Stomach (tissue), 9 donors: Measurements from ENCODE around the gene SCAF8. TPM values are rescaled to one million over a fixed set of nuclear protein-coding genes. Genes with fewer than 3 reads are reported as not detected.

ENCODE experiments used
- DNase-seq, 2 donors: peaks; one replicate each; pipeline versions ENCODE4 v3.0.0 to v3.0.0-alpha.2; 2013 to 2019
- H3K27ac ChIP-seq, 5 donors: fragments of 200-600 bp in 4 of 5; sonication (generic) in 4 of 5; one replicate each; pipeline ENCODE4 v1.5.1; 2013 to 2019; ENCODE audit warnings: mild to moderate bottlenecking in 1 of 5, moderate library complexity in 1 of 5
- H3K27me3 ChIP-seq, 3 donors: fragments of 200-600 bp; sonication (generic); one replicate each; pipeline ENCODE4 v1.5.1; 2017 to 2019; ENCODE audit warnings: mixed run types in 1 of 3
- H3K36me3 ChIP-seq, 4 donors: fragments of 200-600 bp; sonication (generic); 1 replicate in 3 of 4; 2 replicates in 1 of 4; pipeline ENCODE4 v1.5.1; 2016 to 2019
- H3K4me1 ChIP-seq, 4 donors: fragments of 200-600 bp; sonication (generic); one replicate each; pipeline ENCODE4 v1.5.1; 2016 to 2019
- H3K4me3 ChIP-seq, 4 donors: fragments of 200-600 bp; sonication (generic) in 3 of 4; one replicate each; pipeline ENCODE4 v1.5.1; 2016 to 2019; ENCODE audit warnings: mild to moderate bottlenecking in 1 of 4
- H3K9me3 ChIP-seq, 4 donors: fragments of 200-600 bp; sonication (generic); one replicate each; pipeline ENCODE4 v1.5.1; 2016 to 2019
- CTCF ChIP-seq, 7 experiments: fragments of 450-650 bp in 4 of 7; fragments of 200-600 bp in 3 of 7; sonication (generic) in 3 of 7; IDR thresholded peaks; one replicate each; pipeline ENCODE4 v1.5.1; 2016 to 2019; ENCODE audit warnings: antibody characterized with exemption in 7 of 7, control low read depth in 2 of 7, mild to moderate bottlenecking in 1 of 7
- EP300 ChIP-seq: sonication (generic); formaldehyde crosslinking; IDR thresholded peaks from one replicate; pipeline ENCODE4 v1.6.1; 2017; ENCODE audit warnings: antibody characterized with exemption
- POLR2A ChIP-seq, 4 donors: fragments of 450-650 bp; IDR thresholded peaks; one replicate each; pipeline ENCODE4 v1.6.1; 2016; ENCODE audit warnings: antibody characterized with exemption in 4 of 4, control low read depth in 2 of 4, mild to moderate bottlenecking in 1 of 4, moderate library complexity in 1 of 4
- POLR2AphosphoS5 ChIP-seq, 3 donors: sonication (generic); formaldehyde crosslinking; IDR thresholded peaks; one replicate each; pipeline ENCODE4 v1.6.1; 2016; ENCODE audit warnings: antibody characterized with exemption in 3 of 3
- WGBS, 5 donors: extraction: QIAGEN DNeasy Blood & Tissue Kit in 3 of 5; methylation state at CpG; one replicate each; pipeline versions ENCODE4 v1.1.5 to v1.1.7; 2013 to 2018; 5-methylcytosine and 5-hydroxymethylcytosine counted together
- intact Hi-C: fragments of 100-400 bp; cut with DNase I; formaldehyde crosslinking; loops from one replicate; pipeline ENCODE4 v1.15.1; 2023; ENCODE audit warnings: low total_unique reads
- polyA plus RNA-seq, 3 donors: library from polyadenylated mRNA; stranded (reverse); fragments of 200-250 nt; gene quantifications; one replicate each; pipeline ENCODE4 v1.2.3, GENCODE V29; 2013
- total RNA-seq, 5 donors: library from RNA; depleted of rRNA; stranded (reverse); fragments of >200 nt; gene quantifications; one replicate each; pipeline versions ENCODE4 v1.1.0 to v1.2.3, GENCODE V29; 2014 to 2016
- donor health status: healthy with polysubstance abuse.
- donor health status: Bipolar disorder and iron deficiency.
- donor health status: healthy.

SCAF8 gene
- total and polyA plus RNA-seq, 8 donors = 6.6 to 62.5 (median 15.4) TPM

DNA sequence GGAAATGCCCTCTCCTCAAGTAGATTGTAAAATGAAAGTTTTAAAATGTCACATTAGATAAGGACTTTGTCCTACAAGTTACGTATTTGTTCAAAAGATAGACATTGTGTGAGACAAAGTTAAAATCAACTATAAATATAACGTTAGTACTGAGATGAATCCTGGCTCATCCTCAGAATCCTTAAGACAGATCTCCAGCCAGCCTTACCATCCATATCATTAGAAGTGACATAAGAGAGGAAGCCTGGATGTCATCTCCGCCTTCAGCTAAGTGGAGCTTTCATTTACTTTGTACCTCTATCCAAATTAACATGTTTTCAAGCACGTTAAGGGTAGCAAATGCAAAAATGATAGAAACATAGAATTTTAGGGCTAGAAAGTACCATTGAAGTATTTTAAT lies 59.1 kb downstream of the SCAF8 start:
- DNase-seq = no peak
- Histone ChIP-seq H3K27ac (no peak overlapping the region), H3K4me1 (peaks cover 0 to 15% (median 6%) of the 10 kb centered on the region in 4 donors), H3K27me3 (no peaks in the 10 kb centered on the region), H3K4me3 (no peak overlapping the region), H3K36me3 (peaks cover 5 to 57% (median 55%) of the 10 kb centered on the region in 4 donors), H3K9me3 (no peaks in the 10 kb centered on the region)
- 68 to 74% (median 71%) methylated on average over 4 of the region's 4 CpGs for WGBS, 5 donors
- intact Hi-C loops = no loop called here
- TF ChIP-seq EP300 (no peak), POLR2AphosphoS5 (IDR thresholded peaks at IDR 0.05) (no peak), CTCF (IDR thresholded peaks at IDR 0.05) (no peak), POLR2A (IDR thresholded peaks at IDR 0.05) (no peak)

DNA sequence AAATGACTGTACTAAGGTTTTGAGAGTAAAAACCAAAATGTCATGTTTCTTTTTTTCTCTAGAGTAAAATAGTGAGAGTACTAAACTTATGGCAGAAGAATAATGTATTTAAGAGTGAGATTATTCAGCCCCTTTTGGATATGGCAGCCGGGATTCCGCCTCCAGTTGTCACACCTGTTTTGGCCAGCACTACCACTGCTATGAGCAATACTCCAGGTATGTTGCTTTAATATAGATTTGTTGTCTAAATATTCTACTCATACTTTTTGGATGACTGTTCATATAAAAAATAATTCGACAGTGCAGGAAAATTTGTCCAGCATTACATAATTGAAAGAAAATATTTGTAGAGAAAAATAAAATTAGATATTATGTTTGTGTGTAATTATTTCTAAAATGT lies 59.5 kb downstream of the SCAF8 start:
- WGBS, 5 donors = 81 to 93% (median 84%) methylated on average over 3 of the region's 3 CpGs
- intact Hi-C loops = no loop called here
- Histone ChIP-seq H3K4me1 (peaks cover 0 to 15% (median 6%) of the 10 kb centered on the region in 4 donors), H3K36me3 (peaks cover 5 to 60% (median 56%) of the 10 kb centered on the region in 4 donors), H3K4me3 (no peak overlapping the region), H3K9me3 (no peaks in the 10 kb centered on the region), H3K27ac (no peak overlapping the region), H3K27me3 (no peaks in the 10 kb centered on the region)
- no peak for DNase-seq
- TF ChIP-seq POLR2AphosphoS5 (IDR thresholded peaks at IDR 0.05) (no peak), POLR2A (IDR thresholded peaks at IDR 0.05) (no peak), EP300 (no peak), CTCF (IDR thresholded peaks at IDR 0.05) (no peak)

DNA sequence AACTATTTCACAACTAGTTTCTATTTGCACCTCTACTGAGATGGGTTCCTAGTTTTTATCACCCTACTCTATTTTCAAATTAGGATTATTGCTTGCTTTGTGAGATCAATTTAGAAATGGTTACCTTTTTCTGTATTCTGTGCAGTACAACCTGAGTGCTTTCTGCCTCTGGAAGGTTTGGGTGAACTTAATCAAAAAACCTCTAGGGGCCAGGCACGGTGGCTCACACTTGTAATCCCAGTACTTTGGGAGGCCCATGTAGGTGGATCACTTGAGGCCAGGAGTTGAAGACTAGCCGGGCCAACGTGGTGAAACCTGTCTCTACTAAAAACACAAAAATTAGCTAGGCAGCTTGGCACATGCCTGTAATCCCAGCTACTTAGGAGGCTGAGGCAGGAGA lies 63.3 kb downstream of the SCAF8 start:
- TF ChIP-seq POLR2A (IDR thresholded peaks at IDR 0.05) (no peak), POLR2AphosphoS5 (IDR thresholded peaks at IDR 0.05) (no peak), EP300 (no peak), CTCF (IDR thresholded peaks at IDR 0.05) (no peak)
- H3K36me3 ChIP-seq = peaks cover 5 to 65% (median 59%) of the 10 kb centered on the region in 4 donors
- intact Hi-C loops = no loop called here
- H3K4me3 ChIP-seq = no peak overlapping the region
- H3K27ac ChIP-seq = no peak overlapping the region
- no peaks in the 10 kb centered on the region for H3K27me3 ChIP-seq
- WGBS, 5 donors = 93 to 97% (median 95%) methylated on average over 3 of the region's 3 CpGs
- no peak for DNase-seq
- no peaks in the 10 kb centered on the region for H3K9me3 ChIP-seq
- peaks cover 0 to 22% (median 6%) of the 10 kb centered on the region in 4 donors for H3K4me1 ChIP-seq

- no peaks in the 10 kb centered on the region for H3K27me3 ChIP-seq
- WGBS, 5 donors = 32 to 60% (median 55%) methylated on average over 3 of the region's 3 CpGs
- no peak for DNase-seq
- TF ChIP-seq CTCF (IDR thresholded peaks at IDR 0.05) (no peak), POLR2A (IDR thresholded peaks at IDR 0.05) (no peak), POLR2AphosphoS5 (IDR thresholded peaks at IDR 0.05) (no peak)
- H3K27ac ChIP-seq = no peak overlapping the region
- H3K36me3 ChIP-seq = peaks cover 5 to 77% (median 68%) of the 10 kb centered on the region in 4 donors
- peaks cover 0 to 8% (median 4%) of the 10 kb centered on the region in 4 donors for H3K4me1 ChIP-seq
- intact Hi-C loops = no loop called here
- H3K9me3 ChIP-seq = no peaks in the 10 kb centered on the region
- no peak overlapping the region for H3K4me3 ChIP-seq
Observed at GRCh38 chr6:154797857-154798256, 64.6 kb downstream of the SCAF8 start.
